ENCODE data around the gene MORC3.

Gene MORC3

DNA sequence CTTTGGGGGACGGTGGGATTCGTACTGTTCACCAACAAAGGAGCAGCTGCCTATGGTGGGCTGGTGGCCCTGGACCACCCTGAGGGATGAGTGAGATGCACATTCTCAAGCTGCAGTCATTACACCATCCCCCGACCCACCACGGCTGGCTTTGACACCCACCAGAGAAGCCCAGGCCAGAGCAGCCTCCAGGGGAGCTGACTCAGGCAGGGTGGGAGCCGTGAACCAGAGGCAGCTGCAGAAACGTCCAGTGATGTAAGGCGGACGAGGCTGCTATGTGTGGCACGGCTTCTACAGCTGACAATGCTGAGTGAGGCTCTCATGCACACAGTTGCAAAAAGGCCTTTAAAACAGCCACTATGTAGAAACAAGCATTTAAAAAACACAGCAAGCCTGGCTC, 105.3 kb downstream of the MORC3 start:
- no peak for DNase-seq
